Measurements from ENCODE around the gene GNL2.
"Not testable (repeated sequence)": the region's sequence is repeated elsewhere in the genome, so short reads cannot be mapped to it uniquely, and the experiment has no call there.

Gene GNL2

GRCh38 chr1:37588939-37589338 is 6.8 kb downstream of the GNL2 start:
- no peak for DNase-seq (ENCODE audit: low read depth in 1 of 2, low spot score in 1 of 2)
- Histone ChIP-seq H3K4me3 (replicated peaks; ENCODE audit: insufficient read depth, low read length) (no peak overlapping the region), H3K27ac (replicated peaks) (no peak overlapping the region), H3K27me3 (ENCODE audit: insufficient read depth, poor library complexity, severe bottlenecking) (no peaks in the 10 kb centered on the region)
- TF ChIP-seq CTCF (IDR thresholded peaks at IDR 0.05; ENCODE audit: insufficient read depth, low read length): no peak
- TF ChIP-seq REST (IDR thresholded peaks at IDR 0.05; ENCODE audit: insufficient replicate concordance, low read depth): no peak
- TF ChIP-seq GABPA (IDR thresholded peaks at IDR 0.05; ENCODE audit: low read depth): no peak
- TF ChIP-seq POLR2AphosphoS5 (IDR thresholded peaks at IDR 0.05; ENCODE audit: low read depth): no peak
- TF ChIP-seq SPI1 (IDR thresholded peaks at IDR 0.05; ENCODE audit: borderline replicate concordance, low read depth): no peak

DNA sequence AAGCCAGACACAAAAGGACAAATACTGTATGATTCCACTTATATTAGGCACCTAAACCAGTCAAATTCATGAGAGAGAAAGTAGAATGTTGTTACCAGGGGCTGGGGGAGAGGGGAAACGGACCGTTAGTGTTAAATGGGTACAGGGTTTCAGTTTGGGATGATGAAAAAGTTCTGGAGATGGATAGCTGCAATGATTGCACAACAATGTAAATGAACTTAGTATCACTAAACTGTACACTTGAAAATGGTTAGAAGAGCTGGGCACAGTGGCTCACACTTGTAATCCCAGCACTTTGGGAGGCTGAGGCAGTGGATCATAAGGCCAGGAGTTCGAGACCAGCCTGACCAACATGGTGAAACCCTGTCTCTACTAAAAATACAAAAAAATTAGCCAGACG is 11.2 kb downstream of the GNL2 start:
- H3K27me3 ChIP-seq (ENCODE audit: insufficient read depth, poor library complexity, severe bottlenecking); H3K4me3 ChIP-seq (replicated peaks; ENCODE audit: insufficient read depth, low read length); H3K27ac ChIP-seq (replicated peaks); DNase-seq (ENCODE audit: low read depth in 1 of 2, low spot score in 1 of 2): not testable (repeated sequence)

DNA sequence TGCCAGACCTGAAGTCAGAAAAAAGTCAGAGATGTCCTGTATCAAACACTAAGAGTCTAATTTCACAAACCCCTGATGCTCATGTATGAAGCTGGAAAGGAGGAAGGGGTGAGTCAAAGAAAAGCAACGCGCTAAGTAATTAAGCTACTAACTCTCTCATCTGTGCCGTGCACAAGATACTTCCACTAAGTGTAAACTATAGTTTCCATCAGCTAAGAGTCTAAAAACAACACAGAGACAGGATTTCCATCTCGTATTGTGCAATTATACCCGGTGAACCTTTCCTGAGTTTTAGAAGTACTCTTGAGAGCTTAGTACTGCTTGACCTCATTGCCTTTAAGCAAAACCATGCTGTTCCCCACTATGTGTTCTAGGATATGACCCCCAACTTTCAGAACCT is 20.0 kb downstream of the GNL2 start:
- H3K27me3 ChIP-seq (ENCODE audit: insufficient read depth, poor library complexity, severe bottlenecking): no peaks in the 10 kb centered on the region
- no peak for DNase-seq (ENCODE audit: low read depth in 1 of 2, low spot score in 1 of 2)
- H3K27ac ChIP-seq (replicated peaks): no peak overlapping the region
- TF ChIP-seq REST (IDR thresholded peaks at IDR 0.05; ENCODE audit: insufficient replicate concordance, low read depth) (no peak), CTCF (IDR thresholded peaks at IDR 0.05; ENCODE audit: insufficient read depth, low read length) (no peak), GABPA (IDR thresholded peaks at IDR 0.05; ENCODE audit: low read depth) (no peak), SPI1 (IDR thresholded peaks at IDR 0.05; ENCODE audit: borderline replicate concordance, low read depth) (no peak), POLR2AphosphoS5 (IDR thresholded peaks at IDR 0.05; ENCODE audit: low read depth) (no peak)
- H3K4me3 ChIP-seq (replicated peaks; ENCODE audit: insufficient read depth, low read length): no peak overlapping the region

- Histone ChIP-seq H3K27me3 (ENCODE audit: insufficient read depth, poor library complexity, severe bottlenecking) (no peaks in the 10 kb centered on the region), H3K4me3 (replicated peaks; ENCODE audit: insufficient read depth, low read length) (no peak overlapping the region), H3K27ac (replicated peaks) (no peak overlapping the region)
- TF ChIP-seq POLR2AphosphoS5 (IDR thresholded peaks at IDR 0.05; ENCODE audit: low read depth) (no peak), SPI1 (IDR thresholded peaks at IDR 0.05; ENCODE audit: borderline replicate concordance, low read depth) (no peak), CTCF (IDR thresholded peaks at IDR 0.05; ENCODE audit: insufficient read depth, low read length) (no peak), REST (IDR thresholded peaks at IDR 0.05; ENCODE audit: insufficient replicate concordance, low read depth) (no peak), GABPA (IDR thresholded peaks at IDR 0.05; ENCODE audit: low read depth) (no peak)
- DNase-seq (ENCODE audit: low read depth in 1 of 2, low spot score in 1 of 2): no peak
Observed at GRCh38 chr1:37574834-37575480, 20.8 kb downstream of the GNL2 start.
